A172 (cell line): ENCODE measurements around the gene MYH6. TPM values are rescaled to one million over a fixed set of nuclear protein-coding genes. Genes with fewer than 3 reads are reported as not detected.
A peak's percentile ranks its signal among the peaks of the same experiment; 100 is the strongest.
"Not testable (repeated sequence)": the region's sequence is repeated elsewhere in the genome, so short reads cannot be mapped to it uniquely, and the experiment has no call there.

ENCODE experiments used
- DNase-seq: peaks from one replicate; pipeline ENCODE4 v3.0.0-alpha.2; 2015; ENCODE audit warnings: low spot score
- total RNA-seq: library from RNA; depleted of rRNA; stranded (reverse); fragments of >200 nt; shearing (Covaris generic); gene quantifications from 2 replicates; pipeline ENCODE4 v1.2.3, GENCODE V29; 2014

The MYH6 gene
- total RNA-seq, 1 experiment from 2014 or later = not detected

DNA sequence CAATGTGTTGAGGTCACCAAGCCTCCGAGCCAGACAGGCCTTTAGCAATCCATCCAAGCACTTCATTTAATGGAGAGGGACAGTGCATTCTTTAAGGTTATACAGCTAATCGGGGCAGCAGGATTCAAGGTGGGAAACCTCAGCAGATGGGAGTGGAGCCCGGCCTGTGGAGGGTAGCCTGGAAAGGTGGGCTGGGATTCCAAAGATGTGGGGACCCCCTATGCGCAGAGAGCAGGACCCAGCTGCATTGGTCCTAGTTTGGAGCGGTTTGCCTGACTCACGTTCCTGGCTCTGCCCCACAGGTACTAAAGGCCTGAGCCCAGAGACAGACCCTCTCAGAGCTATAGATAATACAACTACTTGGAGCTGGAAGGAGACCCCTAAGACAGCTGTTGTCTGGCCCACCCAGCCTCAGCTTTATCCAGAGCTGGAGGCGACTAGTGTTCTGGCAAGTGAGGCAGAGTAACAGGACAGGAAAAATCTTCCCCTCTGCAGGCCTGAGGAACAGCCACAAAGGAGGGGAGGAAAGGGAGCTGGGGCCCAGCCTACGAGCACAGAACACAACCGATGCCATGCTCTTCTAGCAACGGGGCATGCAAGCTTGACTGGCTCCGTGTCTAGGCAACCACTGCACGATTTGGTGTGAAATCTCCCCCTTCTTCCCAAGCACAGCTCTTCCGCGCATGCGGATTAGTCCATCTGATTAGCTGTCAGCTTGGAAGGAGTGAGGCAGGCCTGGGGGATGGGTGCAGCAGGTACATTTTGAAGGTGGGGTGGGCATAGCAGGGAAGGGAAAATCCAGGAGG lies 28.5 kb upstream of the MYH6 start:
- no peak for DNase-seq

DNA sequence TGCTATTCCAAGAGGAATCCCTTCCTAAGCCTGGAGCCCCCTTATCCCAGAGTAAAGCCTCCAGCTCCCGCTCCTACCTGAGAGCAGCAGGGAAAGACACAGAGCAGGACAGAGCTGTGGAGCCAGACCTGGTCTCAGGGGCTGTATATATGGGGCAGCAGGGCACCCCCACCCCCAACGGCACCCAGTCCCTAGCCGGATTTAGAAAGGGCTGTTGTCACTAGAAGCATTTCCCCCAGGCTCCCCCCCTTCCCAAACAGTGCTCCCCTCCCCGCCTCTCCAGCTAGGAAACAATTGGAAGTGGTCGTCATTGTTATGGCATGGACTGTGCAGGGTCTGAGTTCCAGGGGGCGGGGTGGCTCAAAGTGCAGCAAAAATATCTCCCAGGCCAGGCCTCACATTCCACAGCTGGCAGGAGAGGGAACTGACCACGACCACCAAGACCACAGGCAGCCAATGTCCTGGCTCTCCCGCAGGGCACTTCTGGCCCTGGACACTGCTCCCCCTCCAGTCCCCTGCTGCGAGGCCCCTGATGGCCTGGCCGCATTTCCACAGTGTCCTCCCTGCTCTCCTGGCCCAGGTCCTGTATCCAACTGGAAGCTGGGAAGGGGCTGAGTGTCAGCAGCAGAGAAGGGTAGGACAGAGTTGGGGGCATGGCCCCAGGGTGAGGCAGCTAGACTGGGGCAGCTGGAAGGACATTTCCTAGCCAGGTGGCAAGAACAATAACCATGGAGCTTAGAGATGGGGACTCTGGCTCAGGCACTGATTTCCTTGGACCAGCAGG lies 27.7 kb upstream of the MYH6 start, which contains the start of gene MYH7:
TSS of gene MYH7 (minus strand) at position 118 of the 784 bp plus-strand sequence. CDS start 1,928 bp downstream, outside the sequence.
- no peak for DNase-seq

DNA sequence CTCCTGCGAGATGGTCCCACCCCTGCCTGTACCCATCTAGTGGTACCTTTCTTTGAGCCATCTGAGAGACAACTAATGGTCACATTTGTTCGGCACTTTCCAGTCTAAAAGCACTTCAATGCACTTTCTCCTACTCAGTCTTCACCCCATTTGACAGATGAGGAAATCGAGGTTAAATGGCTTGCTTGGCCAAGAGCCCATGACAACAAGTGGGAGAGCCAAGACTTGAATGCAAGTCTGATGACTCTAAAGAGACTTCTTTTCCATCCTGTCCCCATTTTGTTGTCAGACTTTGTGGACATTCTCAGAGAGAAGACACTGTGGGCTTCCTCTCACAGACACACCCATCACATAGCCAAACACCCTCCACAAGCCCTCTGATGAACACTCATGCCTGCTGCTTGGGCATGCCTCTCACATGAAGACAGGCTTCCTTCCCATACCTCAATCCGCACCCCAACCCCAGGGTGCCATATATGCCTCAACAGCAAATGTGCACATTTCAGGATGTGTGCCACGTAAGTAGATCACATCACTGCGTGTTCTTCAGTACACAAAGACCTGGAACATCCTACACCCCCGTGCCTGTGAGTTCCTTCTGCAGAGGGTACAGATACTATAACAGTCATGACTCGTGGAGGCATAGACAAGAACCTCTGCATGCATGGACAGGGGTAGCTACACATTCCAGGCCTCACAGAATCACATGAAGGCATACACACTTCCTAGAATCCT lies 26.6 kb upstream of the MYH6 start:
- DNase-seq = no peak

DNA sequence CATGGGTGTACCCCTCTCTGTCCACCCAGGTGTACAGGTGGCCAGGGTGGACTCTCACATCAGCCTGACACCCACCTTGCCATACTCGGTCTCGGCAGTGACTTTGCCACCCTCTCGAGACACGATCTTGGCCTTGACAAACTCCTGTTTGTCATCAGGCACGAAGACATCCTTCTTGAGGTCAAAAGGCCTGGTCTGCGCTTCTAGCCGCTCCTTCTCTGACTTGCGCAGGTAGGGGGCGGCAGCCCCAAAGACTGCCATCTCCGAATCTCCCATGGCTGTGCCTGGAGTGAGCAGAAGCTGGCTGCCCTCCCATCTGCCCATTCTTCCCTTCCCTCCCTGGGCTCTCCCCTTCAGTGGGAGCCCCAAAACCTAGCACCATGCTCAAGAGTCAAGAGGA lies 25.4 kb upstream of the MYH6 start:
- DNase-seq = no peak

DNA sequence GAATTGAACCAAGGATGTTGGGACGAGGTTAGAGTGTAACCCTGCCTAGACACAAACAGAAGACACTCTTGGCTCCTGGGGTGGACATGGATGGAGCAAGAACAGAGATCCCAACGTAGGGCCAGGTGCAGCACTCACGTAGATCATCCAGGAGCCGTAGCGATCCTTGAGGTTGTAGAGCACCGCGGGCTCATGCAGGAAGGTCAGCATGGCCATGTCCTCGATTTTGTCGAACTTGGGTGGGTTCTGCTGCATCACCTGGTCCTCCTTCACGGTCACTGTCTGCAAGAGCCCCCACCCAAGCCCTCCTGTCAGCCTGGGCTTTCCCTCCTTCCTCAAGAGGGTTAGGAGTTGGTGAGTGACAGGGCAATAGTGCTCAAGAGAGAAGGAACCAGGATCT lies 24.9 kb upstream of the MYH6 start:
- no peak for DNase-seq

DNA sequence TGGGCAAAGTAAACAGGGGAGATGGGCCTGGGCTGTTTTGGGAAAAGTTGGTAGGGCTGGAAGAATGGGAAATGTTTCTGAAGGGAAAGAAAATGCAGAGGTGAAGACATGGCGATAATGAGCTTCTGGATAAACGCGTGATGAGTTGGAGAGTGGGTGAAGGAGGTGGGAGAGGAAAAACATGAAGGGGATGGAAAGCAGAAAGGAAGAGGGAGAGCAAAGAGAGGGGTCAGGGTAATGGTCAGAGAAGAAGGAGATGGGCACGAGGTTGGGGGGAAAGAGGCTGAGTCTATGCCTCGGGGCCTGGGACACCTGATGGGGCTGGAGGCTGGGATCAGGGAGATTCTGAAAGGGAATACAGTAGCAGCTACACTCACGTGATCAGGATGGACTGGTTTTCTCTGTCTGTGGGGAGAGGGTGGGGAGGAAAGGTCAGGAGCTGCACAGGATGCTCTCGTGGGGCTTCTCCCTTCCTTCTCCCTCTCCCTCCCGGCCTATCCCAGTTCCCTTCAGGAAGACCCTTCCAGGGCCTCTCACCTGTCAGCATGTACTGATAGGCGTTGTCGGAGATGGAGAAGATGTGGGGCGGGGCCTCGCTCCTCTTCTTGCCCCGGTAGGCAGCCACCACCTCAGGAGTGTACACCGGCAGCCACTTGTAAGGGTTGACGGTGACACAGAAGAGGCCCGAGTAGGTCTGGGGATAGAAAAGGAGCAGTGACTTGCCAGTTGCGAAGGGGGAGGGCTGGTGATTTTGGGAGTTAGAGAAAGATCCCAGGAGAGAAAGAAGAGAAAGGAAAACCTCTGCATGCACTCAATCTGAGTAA lies 24.2 kb upstream of the MYH6 start:
- DNase-seq = no peak

DNA sequence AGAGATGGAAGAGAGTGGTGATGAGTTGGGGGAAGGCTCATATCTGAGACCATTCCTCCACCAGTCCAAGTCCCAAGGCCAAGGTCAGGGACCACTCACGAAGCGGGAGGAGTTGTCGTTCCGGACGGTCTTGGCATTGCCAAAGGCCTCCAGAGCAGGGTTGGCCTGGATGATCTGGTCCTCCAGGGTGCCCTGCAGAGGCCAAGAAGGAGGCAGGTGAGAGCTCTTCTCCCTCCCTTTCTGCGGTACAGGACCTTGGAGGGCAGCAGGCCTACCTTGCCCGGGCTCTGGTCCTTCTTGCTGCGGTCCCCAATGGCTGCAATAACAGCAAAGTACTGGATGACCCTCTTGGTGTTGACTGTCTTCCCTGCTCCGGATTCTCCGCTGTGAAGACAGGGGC lies 23.4 kb upstream of the MYH6 start:
- no peak for DNase-seq

DNA sequence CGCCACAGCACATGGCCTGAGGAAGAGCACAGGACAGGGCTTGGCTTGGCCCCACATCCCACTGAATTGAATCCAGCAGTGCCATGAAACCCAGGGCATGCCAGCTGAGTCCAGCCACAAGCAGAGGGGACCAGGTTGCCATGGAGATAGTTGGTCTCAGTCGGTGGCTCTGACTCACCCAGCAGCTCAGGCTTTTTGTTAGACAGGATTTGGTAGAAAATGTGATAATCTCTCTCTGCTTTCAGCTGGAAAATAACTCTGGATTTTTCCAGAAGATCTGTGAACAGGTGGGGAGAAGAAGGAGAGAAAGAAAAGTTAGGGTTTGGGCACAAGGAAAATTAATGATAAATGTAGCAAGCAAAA lies 22.6 kb upstream of the MYH6 start:
- DNase-seq = peak; percentile 31

DNA sequence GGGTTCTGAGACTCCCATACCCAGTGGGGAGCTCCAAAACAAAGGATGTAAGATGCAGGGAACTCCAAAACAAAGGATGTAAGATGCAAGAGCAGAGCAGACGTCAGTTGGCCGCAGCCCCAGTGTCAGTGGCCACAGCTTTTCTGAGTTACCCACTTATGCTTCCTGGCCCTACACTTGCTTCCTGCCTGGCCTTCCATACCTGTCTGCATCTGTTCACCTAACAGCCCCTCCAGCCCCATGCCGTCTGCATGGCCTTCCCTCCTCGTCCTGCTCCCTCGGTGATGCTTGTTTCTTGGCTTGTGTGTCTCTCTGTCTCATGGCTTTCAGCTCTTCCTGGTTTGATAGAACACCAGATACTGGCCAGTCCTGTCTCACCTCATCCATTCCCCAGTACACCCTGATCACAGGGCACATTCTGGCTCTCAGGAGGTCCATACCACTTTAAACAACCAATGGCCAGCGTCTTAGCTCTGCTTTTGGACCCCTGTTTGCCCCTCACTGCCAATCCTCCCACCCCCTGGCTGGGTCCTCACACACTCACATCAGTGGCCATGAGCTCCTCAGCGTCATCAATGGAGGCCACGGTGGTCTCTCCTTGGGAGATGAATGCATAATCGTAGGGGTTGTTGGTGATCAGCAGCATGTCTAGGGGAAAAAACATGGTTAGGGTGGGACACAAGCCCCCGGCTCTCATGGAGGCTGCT lies 22.1 kb upstream of the MYH6 start:
- DNase-seq = no peak

DNA sequence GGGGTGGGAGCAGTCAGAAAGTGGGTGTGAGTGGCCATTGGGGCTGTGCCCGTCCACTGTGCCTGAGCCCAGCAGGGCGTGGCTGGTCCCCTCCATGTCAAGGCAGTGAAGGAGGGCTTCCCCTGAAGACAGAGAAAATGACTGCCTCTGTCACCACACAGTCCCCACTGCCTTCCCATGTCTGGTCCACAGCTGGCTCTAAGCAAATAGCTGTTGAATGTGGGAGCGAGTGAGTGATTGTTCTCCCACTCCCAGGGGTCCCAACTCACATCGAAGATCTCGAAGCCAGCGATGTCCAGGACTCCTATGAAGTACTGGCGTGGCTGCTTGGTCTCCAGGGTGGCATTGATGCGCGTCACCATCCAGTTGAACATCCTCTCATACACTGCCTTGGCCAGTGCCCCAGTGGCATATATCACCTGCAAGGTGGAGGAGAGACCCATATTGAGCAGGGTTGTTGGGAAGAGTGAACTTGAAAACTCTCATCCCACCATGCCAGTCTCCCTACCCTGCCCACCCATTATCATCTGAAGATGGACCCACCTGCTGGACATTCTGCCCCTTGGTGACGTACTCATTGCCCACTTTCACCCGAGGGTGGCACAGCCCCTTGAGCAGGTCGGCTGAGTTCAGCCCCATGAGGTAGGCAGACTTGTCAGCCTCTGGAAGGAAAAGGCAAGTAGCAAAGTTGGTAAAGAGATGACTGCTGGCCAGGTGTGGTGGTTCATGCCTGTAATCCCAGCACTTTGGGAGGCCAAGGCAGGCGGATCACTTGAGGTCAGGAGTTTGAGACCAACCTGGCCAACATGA lies 20.8 kb upstream of the MYH6 start:
- no peak for DNase-seq

DNA sequence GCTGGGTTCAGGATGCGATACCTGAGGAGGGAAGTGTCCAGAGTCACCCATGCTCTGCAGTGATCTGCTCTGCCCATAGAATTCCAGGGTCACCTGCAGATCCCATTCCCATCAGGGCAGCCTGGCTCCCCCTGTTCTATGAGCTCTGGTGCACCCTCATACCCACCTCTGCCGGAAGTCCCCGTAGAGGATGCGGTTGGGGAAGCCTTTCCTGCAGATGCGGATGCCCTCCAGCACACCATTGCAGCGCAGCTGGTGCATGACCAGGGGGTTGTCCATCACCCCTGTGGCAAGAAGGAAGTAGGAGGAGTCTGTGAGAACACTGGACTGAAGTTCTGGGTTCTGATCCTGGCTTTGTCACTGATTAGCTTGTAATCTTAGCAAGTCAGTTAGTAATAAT lies 17.7 kb upstream of the MYH6 start:
- DNase-seq = not testable (repeated sequence)

DNA sequence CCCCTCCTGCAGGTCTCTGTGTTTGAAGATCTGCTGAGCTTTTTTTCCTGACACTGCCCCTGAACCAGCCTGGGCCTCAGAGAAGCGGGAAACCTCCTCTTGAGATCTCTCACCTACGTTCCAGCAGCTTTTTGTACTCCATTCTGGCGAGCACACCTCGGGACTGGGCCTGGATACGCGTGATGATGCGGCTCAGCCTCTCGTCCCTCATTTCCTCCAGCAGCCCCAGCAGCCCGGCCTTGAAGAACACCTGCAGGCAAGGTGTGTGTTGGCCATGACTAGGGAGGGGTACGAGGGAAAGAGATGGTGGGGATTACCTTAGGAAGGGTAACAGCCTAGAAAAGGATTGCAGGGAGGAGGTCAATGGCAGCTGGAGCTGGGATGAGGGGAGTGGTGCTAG lies 17.1 kb upstream of the MYH6 start:
- DNase-seq = no peak

DNA sequence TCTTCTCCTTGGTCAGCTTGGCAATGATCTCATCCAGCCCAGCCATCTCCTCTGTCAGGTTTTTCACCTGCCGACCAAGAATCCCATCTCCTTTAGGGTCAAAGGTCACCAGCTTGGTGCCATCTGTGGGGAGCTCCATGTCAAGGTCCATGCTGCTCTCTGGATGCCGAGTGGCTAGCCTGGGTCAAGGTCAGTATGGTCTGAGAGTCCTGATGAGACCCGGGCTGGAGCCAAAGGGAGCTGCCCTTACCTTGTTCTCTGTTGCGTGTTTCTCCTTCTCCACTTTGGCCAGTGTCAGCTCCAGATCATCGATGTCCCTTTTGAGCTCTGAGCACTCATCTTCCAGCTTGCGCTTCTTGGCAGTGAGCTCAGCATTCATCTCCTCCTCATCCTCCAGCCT lies 15.6 kb upstream of the MYH6 start:
- no peak for DNase-seq

DNA sequence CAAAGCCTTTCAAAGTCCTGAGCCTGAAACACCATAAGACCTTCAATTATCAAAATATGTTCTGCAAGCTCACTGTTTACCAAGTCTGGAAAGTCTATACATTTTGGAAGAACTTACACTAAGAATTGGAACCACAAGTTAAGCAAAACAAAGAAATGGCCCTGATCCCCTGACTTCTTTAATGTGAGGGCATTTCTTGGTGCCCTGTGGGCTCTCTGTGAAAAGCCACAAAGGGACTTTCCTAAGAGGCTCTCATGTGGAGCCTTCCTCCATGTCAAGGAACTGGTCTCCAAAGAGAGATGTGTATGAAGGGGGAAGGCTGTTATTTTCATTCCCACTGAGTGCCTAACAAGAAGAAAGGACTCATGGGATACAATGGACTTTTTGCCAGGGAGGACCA lies 13.5 kb upstream of the MYH6 start:
- DNase-seq = no peak

DNA sequence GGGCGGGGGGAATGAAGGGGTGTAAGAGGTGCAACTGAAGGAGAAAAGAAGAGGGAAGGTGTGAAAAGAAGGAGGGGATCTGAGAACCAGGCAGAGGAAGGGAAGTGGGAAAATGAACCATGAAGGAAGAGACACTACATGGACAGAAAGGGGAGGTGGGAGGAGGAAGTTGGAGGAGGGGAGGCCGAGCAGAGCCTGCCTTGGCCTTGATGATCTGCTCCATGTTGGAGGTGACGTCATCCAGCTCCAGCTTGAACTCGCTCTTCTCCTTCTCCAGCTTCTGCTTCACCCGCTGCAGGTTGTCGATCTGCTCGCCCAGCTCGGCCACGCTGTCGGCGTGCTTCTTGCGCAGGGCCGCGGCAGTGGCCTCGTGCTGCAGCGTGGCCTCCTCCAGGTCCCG lies 11.6 kb upstream of the MYH6 start:
- DNase-seq = not testable (repeated sequence)

DNA sequence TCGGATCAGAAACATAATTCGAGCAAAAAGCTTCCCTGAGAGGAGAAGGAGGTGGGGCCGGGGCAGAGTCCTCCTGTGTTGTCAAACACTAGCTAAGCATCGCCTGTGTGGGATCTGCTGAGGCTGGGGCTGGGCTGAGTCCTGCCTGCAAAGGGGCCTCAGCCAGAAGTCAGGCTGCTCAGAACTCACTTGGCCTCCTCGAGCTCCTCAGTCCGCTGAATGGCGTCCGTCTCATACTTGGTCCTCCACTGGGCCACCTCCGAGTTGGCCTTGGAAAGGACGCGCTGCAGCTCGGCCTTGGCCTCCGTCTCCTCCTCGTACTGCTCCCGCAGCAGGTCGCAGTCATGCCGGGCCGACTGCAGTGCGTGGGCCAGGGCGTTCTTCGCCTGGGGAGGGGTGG lies 9.9 kb upstream of the MYH6 start:
- no peak for DNase-seq

DNA sequence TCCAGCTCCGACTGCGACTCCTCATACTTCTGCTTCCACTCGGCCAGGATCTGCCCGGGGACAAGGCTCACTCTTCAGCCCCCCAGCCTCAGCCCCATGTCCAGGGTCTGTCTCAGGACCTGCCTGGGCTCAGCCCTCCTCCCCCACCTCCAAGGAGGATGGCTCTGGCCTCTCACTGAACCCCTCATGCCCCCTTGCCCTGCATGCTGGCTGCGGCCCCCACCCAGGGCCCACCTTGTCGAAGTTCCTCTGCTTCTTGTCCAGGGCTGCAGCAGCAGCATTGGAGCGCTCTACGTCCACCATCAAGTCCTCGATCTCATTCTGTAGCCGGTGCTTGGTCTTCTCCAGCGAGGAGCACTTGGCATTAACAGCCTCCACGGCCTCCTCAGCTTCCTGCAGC lies 9.2 kb upstream of the MYH6 start:
- DNase-seq = not testable (repeated sequence)

DNA sequence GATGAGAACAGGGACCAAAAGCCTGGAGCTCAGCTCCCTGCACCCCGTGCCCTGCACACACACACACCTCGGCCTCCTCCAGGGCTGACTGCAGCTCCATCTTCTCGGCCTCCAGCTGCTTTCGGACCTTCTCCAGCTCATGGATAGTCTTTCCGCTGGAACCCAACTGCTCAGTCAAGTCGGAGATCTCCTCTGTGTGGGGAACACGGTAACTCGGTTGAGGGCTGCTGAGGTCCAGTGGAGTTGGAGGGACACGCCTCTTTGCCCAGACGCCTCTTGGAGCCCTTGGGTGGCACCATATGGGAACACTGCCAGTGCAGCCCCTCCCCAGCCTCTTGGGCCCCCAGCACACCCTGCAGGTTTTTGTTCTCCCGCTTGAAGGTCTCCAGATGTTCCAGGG lies 8.7 kb upstream of the MYH6 start:
- DNase-seq = no peak

DNA sequence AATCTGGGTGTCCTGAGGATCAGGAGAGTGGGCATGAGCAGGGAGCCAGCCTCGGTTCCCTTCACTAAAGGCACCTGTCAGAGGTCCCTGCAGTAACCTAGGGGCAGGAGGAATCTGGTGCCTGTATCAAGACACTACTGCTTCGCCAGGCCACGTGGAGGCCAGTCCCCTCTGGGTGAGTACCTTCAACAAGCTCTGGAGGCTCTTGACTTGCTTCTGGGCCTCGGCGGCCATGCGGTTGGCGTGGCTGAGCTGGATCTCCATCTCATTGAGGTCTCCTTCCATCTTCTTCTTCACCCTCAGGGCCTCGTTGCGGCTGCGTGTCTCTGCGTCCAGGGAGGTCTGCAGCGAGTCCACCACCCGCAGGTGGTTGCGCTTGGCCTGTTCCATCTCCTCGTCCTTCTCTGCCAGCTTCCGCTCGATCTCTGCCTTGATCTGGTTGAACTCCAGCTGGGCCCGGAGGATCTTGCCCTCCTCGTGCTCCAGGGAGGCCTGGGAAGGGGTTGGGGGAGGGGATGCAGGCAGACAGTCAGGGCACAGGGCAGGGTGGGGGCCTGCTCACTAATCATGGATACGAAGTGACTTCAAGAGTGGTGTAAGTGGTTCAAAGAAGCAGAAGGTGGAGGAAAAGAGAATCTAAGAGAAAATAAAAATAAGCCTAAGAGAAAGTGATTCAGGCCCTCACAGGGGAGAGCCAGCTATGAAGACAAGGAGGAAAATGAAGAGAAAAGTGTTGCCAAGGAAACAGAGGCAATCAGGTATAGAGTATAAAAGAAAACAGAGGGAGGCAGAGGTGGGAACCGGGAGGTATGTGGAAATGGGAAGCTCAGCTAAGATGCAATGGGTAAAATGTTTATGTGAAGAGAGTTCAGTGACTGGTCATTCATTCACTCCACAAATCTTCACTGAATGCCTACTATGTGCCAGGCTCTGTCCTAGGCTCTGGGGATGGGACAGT lies 8.0 kb upstream of the MYH6 start:
- DNase-seq = no peak
